ENCODE results near the gene CYP1B1. TPM values are rescaled to one million over a fixed set of nuclear protein-coding genes. Genes with fewer than 3 reads are reported as not detected.
A peak's percentile ranks its signal among the peaks of the same experiment; 100 is the strongest.
"Not testable (repeated sequence)": the region's sequence is repeated elsewhere in the genome, so short reads cannot be mapped to it uniquely, and the experiment has no call there.

CYP1B1 gene
- total RNA-seq, 6 donors from 2014 or later, result 12.2 to 86.9 (median 26.1) TPM

DNA sequence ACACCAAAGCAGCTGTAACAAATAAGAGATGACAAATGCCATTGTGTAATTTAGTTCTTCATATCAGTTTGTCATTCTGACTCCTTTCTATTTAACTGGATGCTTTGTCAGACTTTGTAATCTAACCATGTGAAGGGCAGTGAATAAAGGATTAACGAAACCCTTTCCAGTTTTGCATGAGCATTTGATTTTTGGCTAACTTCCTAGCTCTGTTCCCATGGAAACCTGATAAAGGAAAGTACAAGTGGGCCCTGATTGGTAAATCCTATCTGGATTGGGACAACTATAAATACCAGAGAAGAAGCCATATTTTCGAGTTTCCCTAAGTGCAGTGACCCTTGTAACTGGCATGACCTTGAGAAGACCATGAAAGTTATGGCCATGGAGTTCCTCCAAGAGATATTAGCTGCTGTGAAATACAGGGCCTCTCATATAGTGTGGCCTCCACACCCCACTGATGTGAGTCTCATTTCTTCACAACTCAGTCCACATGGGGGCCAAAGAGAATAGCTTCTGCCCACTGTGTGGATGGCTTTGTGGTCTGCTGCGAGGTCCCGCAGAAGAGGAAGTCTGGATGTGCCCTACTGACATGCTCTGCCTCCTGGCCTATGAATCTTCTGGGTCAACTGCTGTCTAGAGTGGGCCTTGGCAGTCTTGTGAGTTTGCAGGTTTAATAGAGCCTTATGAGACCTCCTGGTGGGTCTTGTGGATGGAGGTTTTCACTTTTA is 38.2 kb upstream of the CYP1B1 start:
- DNase-seq, result peak in 1 of 2 donors; percentile 42
- H3K27me3 ChIP-seq, result no peaks in the 10 kb centered on the region
- no peak overlapping the region for H3K4me3 ChIP-seq
- H3K9me3 ChIP-seq, result no peaks in the 10 kb centered on the region
- H3K4me1 ChIP-seq, result peaks cover 17 to 39% (median 24%) of the 10 kb centered on the region in 4 donors
- TF ChIP-seq POLR2A (IDR thresholded peaks at IDR 0.05) (peak in 1 of 4 donors; percentile 30), EP300 (IDR thresholded peaks at IDR 0.05) (no peak)
- H3K27ac ChIP-seq, result peak overlapping the region in 2 of 4 donors; percentile 26 to 38
- peak; percentile 58 to 68 for ATAC-seq (ENCODE audit: low FRiP score in 2 of 2)
- no peaks in the 10 kb centered on the region for H3K36me3 ChIP-seq
- WGBS, 2 donors, result 57 to 69% methylated on average over 4 of the region's 4 CpGs

DNA sequence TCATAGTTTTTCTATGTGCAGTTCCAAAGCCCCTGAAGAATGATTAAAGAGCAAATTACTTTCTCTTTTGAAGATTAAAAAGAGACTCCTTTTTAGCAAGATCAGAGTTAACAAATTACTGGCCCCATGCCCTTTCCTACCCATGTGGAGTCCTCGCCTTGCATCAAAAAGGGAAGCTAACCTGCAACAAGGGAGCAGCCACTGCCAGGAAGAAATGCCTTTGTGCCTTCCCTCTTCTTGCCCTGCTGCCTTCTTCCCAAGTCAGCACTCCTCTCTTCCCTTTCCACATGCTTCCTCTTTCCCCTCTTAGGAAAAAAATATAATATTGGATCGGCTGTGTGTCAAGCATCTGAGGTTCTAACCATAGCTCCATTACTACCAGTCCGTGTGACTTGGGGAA is 37.1 kb upstream of the CYP1B1 start:
- no peak overlapping the region for H3K4me3 ChIP-seq
- no peaks in the 10 kb centered on the region for H3K9me3 ChIP-seq
- TF ChIP-seq, protein P1, sequence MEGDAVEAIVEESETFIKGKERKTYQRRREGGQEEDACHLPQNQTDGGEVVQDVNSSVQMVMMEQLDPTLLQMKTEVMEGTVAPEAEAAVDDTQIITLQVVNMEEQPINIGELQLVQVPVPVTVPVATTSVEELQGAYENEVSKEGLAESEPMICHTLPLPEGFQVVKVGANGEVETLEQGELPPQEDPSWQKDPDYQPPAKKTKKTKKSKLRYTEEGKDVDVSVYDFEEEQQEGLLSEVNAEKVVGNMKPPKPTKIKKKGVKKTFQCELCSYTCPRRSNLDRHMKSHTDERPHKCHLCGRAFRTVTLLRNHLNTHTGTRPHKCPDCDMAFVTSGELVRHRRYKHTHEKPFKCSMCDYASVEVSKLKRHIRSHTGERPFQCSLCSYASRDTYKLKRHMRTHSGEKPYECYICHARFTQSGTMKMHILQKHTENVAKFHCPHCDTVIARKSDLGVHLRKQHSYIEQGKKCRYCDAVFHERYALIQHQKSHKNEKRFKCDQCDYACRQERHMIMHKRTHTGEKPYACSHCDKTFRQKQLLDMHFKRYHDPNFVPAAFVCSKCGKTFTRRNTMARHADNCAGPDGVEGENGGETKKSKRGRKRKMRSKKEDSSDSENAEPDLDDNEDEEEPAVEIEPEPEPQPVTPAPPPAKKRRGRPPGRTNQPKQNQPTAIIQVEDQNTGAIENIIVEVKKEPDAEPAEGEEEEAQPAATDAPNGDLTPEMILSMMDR (IDR thresholded peaks at IDR 0.05), result no peak
- TF ChIP-seq POLR2AphosphoS5 (IDR thresholded peaks at IDR 0.05) (no peak), EP300 (IDR thresholded peaks at IDR 0.05) (no peak), POLR2A (IDR thresholded peaks at IDR 0.05) (no peak)
- H3K27me3 ChIP-seq, result no peaks in the 10 kb centered on the region
- H3K4me1 ChIP-seq, result peaks cover 17 to 39% (median 24%) of the 10 kb centered on the region in 4 donors
- peak overlapping the region in 1 of 4 donors; percentile 8 for H3K27ac ChIP-seq
- ATAC-seq (ENCODE audit: low FRiP score in 2 of 2), result peak in 1 of 2 donors; percentile 39
- 43 to 52% methylated on average over 3 of the region's 3 CpGs for WGBS, 2 donors
- no peaks in the 10 kb centered on the region for H3K36me3 ChIP-seq
- DNase-seq, result peak in 1 of 2 donors; percentile 40

DNA sequence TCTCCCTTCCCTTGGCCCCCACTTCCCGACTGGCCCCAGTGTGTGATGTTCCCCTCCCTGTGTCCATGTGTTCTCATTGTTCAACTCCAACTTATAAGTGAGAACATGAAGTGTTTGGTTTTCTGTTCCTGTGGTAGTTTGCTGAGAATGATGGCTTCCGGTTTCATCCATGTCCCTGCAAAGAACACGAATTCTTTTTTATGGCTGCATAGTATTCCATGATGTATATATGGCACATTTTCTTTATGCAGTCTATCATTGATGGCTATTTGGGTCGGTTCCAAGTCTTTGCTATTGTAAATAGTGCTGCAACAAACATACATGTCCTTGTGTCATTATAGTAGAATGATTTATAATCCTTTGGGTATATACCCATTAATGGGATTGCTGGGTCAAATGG is 35.4 kb upstream of the CYP1B1 start:
- not testable (repeated sequence) for H3K4me3 ChIP-seq; ATAC-seq (ENCODE audit: low FRiP score in 2 of 2); H3K9me3 ChIP-seq; H3K27ac ChIP-seq; H3K36me3 ChIP-seq; H3K27me3 ChIP-seq; DNase-seq
- 89% methylated on average over 4 of the region's 4 CpGs for WGBS, 2 donors
- H3K4me1 ChIP-seq, result peaks cover 16 to 47% (median 31%) of the 10 kb centered on the region in 4 donors

DNA sequence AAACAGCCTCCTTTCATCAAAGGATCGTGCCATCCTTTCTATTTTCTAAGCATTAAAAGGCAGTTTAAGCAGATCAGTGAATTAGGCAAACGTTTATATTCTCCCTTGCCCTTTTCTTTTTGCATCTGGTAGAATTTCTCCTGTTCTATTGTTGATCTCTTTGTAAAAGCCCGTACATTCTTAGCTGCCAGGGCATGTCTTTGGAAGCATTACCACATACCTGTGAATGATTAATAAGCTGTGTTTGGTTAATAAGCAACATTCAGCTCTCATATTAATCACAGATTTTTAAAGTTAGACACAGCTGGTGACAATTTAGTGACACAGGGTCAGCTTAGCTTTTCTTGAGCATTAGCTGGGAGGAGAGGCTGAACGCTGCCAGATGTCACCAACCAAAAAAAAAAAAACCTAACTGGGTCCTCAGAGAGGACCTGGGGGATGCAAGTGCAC is 33.8 kb upstream of the CYP1B1 start:
- Histone ChIP-seq H3K36me3 (no peaks in the 10 kb centered on the region), H3K27ac (peak overlapping the region; percentile 48 to 70 (median 63)), H3K4me1 (peaks cover under 1 to 47% (median 29%) of the 10 kb centered on the region in 4 donors), H3K27me3 (no peaks in the 10 kb centered on the region), H3K4me3 (no peak overlapping the region), H3K9me3 (no peaks in the 10 kb centered on the region)
- 46 to 49% methylated on average over 4 of the region's 4 CpGs for WGBS, 2 donors
- TF ChIP-seq POLR2AphosphoS5 (IDR thresholded peaks at IDR 0.05), result no peak
- TF ChIP-seq, protein P1 (IDR thresholded peaks at IDR 0.05), result no peak
- no peak for TF ChIP-seq EP300 (IDR thresholded peaks at IDR 0.05)
- TF ChIP-seq POLR2A (IDR thresholded peaks at IDR 0.05), result no peak
- no peak for DNase-seq
- peak in 1 of 2 donors; percentile 56 for ATAC-seq (ENCODE audit: low FRiP score in 2 of 2)

DNA sequence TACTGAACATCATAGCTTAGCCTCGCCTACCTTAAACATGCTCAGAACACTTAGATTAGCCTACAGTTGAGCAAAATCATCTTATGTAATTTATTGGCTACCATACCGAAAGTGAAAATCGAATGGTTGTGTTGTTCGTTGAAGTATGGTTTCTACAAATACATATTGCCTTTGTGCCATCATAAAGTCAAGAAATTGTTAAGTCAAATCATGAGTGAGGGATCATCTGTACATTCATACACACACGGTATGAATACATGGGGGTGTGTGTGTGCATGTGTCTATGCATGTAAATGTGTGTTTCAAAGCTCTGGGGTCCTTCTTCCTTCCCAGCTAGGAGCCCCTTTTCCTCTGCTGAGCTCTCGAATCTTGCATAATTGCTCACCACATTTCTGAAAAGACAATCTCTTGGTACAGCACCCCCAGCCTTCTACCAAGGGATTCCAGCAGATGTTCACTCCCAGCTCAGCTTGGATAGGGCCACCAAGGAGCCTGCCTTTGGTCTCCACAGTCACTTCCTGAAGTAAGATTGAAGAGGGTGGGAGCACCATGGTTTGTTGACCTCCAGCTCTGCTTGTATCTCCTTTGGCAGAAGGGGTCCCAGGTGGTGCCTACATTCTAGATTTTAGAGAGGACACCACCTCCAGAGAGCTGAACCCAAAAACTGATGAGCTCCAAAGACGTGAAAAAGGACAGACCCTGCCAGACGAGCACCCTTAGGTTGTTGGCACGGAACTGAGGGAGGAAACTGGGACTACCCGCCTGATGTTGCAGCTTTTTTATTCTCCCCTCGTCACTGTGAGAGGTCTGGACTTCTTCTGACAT is 33.2 kb upstream of the CYP1B1 start:
- Histone ChIP-seq H3K27ac (peak overlapping the region; percentile 48 to 70 (median 63)), H3K36me3 (no peaks in the 10 kb centered on the region), H3K9me3 (no peaks in the 10 kb centered on the region), H3K4me1 (peaks cover 0 to 41% (median 23%) of the 10 kb centered on the region in 4 donors), H3K27me3 (no peaks in the 10 kb centered on the region), H3K4me3 (no peak overlapping the region)
- ATAC-seq (ENCODE audit: low FRiP score in 2 of 2) (no peak), DNase-seq (no peak)
- TF ChIP-seq EP300 (IDR thresholded peaks at IDR 0.05) (no peak), POLR2A (IDR thresholded peaks at IDR 0.05) (no peak), POLR2AphosphoS5 (IDR thresholded peaks at IDR 0.05) (no peak)
- TF ChIP-seq, protein P1 (IDR thresholded peaks at IDR 0.05), result no peak
- 79 to 81% methylated on average over 11 of the region's 11 CpGs for WGBS, 2 donors

Data from upper lobe of left lung (tissue), 6 donors.